HAP-1 (cell line): ENCODE results near the gene KLHL17.
"Not testable (repeated sequence)": the region's sequence is repeated elsewhere in the genome, so short reads cannot be mapped to it uniquely, and the experiment has no call there.

ENCODE experiments used
- DNase-seq, 2 experiments: peaks; one replicate each; pipeline ENCODE4 v3.0.0-alpha.2; 2016 to 2020; ENCODE audit warnings: low spot score in 2 of 2
- H3K27me3 ChIP-seq: fragments of 250-450 bp; sonication (Bioruptor Pico); 2 replicates; pipeline ENCODE4 v1.5.1; 2020; ENCODE audit warnings: low read depth, mild to moderate bottlenecking, moderate library complexity
- H3K36me3 ChIP-seq: fragments of 250-450 bp; sonication (Bioruptor Pico); replicated peaks from 2 replicates; pipeline ENCODE4 v1.5.1; 2020; ENCODE audit warnings: mild to moderate bottlenecking
- H3K4me1 ChIP-seq: fragments of 250-450 bp; sonication (Bioruptor Pico); 2 replicates; pipeline ENCODE4 v1.5.1; 2020; ENCODE audit warnings: mild to moderate bottlenecking
- H3K4me3 ChIP-seq: fragments of 250-450 bp; sonication (Bioruptor Pico); 2 replicates; pipeline ENCODE4 v1.5.1; 2020; ENCODE audit warnings: mild to moderate bottlenecking, moderate library complexity
- H3K9me3 ChIP-seq: fragments of 250-450 bp; sonication (Bioruptor Pico); 2 replicates; pipeline ENCODE4 v1.5.1; 2020; ENCODE audit warnings: mild to moderate bottlenecking, moderate library complexity
- in situ Hi-C: fragments of 300-500 bp; cut with MboI; formaldehyde crosslinking; loops from 3 replicates; pipeline ENCODE4 v1.14.3; 2020; ENCODE audit warnings: low sequenced_read_pairs, inconsistent platforms, mixed read lengths

KLHL17 gene

GRCh38 chr1:988061-988460, 27.7 kb downstream of the KLHL17 start:
- H3K4me1 ChIP-seq, in situ Hi-C loops, DNase-seq, H3K36me3 ChIP-seq, H3K4me3 ChIP-seq, H3K9me3 ChIP-seq: not testable (repeated sequence)
- peaks cover 18% of the 10 kb centered on the region for H3K27me3 ChIP-seq

- DNase-seq, H3K4me1 ChIP-seq, H3K4me3 ChIP-seq, H3K36me3 ChIP-seq, H3K9me3 ChIP-seq, H3K27me3 ChIP-seq: not testable (repeated sequence)
- in situ Hi-C loops = loop anchor here (5.0 kb wide), 1 partner anchor 76 kb away; no protein-coding TSS in a partner anchor
Observed at GRCh38 chr1:991275-991674, 30.9 kb downstream of the KLHL17 start.

DNA sequence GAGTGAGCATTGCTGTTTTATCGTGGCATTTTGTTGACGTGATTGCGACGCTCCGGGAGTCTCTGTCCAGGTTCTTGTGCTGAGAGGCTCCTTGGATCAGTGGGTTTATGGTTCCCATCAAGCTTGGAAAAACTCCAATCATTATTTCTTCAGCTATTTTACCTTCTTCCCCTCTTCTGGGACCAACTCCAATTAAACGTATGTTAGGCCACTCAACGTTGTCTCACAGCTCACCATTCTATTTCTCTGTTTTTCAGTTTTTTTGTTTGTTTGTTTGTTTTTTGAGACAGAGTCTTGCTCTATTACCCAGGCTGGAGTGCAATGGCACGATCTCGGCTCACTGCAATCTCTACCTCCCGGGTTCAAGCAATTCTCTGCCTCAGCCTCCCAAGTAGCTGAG, 31.5 kb downstream of the KLHL17 start:
- Histone ChIP-seq H3K36me3 (no peaks in the 10 kb centered on the region), H3K9me3 (no peaks in the 10 kb centered on the region; the same call in 1 of the 2 replicates), H3K4me3 (no peak overlapping the region), H3K4me1 (no peaks in the 10 kb centered on the region), H3K27me3 (peaks cover 10% of the 10 kb centered on the region; the same call in 1 of the 2 replicates)
- in situ Hi-C loops = loop anchor here (5.0 kb wide), 1 partner anchor 75 kb away; no protein-coding TSS in a partner anchor
- DNase-seq = no peak

GRCh38 chr1:992362-992761, 32.0 kb downstream of the KLHL17 start:
- no peaks in the 10 kb centered on the region for H3K4me1 ChIP-seq
- no peaks in the 10 kb centered on the region for H3K36me3 ChIP-seq
- in situ Hi-C loops = loop anchor here (5.0 kb wide), 1 partner anchor 75 kb away; no protein-coding TSS in a partner anchor
- H3K4me3 ChIP-seq = no peak overlapping the region
- no peaks in the 10 kb centered on the region; the same call in 1 of the 2 replicates for H3K9me3 ChIP-seq
- DNase-seq = no peak
- H3K27me3 ChIP-seq = peaks cover 10% of the 10 kb centered on the region; the same call in 1 of the 2 replicates

- no peak overlapping the region for H3K4me3 ChIP-seq
- no peaks in the 10 kb centered on the region for H3K9me3 ChIP-seq
- peaks cover 7% of the 10 kb centered on the region; the same call in 1 of the 2 replicates for H3K36me3 ChIP-seq
- in situ Hi-C loops = loop anchor here (5.0 kb wide), 1 partner anchor 74 kb away; no protein-coding TSS in a partner anchor
- H3K4me1 ChIP-seq = peaks cover 5% of the 10 kb centered on the region; the same call in 1 of the 2 replicates
- peaks cover 8% of the 10 kb centered on the region; the same call in 1 of the 2 replicates for H3K27me3 ChIP-seq
- no peak for DNase-seq
Observed at GRCh38 chr1:993379-993995, 33.1 kb downstream of the KLHL17 start.

DNA sequence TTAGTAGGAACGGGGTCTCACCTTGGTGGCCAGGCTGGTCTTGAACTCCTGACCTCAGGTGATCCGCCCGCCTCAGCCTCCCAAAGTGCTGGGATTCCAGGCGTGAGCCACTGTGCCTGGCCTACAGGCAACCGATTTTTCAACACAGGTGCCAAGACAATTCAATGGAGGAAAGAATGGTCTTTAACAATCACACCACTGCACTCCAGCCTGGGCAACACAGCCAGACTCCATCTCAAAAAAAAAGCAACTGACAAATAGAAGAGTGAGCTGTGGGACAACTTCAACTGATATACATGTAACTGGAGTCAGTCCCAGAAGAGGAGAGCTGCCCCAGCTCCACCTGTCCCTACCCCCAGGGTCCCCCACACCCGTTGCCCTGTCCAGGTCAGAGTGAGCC, 34.2 kb downstream of the KLHL17 start:
- H3K9me3 ChIP-seq, H3K27me3 ChIP-seq, H3K4me3 ChIP-seq, H3K4me1 ChIP-seq, DNase-seq: not testable (repeated sequence)
- in situ Hi-C loops = loop anchor here (5.0 kb wide), 1 partner anchor 73 kb away; no protein-coding TSS in a partner anchor
- peaks cover 11% of the 10 kb centered on the region; the same call in 1 of the 2 replicates for H3K36me3 ChIP-seq

DNA sequence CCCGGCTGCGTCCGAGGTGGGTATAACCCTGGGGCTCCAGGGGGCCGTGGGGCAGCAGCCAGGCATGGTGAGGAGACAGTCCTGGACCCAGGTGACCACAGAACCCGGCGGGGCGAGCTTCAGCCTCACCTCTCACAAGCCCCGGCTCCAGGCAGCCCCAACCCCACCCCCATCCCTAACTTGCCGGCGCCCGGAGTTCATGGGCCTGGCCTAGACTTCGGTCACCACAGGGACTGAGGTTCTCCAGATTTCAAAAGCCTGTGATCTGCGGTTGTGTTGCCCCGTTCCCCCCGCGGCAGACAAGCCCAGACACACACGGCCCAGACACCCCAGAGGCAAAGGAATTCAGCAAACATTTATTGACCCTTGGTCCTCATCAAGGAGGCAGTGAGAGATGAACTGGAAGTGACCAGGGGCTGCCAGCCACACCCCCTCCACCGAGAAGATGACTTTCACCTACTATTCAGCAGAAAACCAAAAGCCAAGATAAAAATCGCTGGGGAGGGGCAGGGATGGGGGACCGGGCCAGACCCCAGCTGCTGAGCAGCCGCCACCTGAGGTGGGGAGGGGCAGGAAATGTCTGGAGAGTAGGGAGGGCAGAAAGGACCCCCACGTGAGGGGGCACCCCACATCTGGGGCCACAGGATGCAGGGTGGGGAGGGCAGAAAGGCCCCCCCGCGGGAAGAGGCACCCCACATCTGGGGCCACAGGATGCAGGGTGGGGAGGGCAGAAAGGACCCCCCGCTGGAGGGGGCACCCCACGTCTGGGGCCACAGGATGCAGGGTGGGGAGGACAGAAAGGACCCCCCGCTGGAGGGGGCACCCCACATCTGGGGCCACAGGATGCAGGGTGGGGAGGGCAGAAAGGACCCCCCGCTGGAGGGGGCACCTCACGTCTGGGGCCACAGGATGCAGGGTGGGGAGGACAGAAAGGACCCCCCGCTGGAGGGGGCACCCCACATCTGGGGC, 35.6 kb downstream of the KLHL17 start:
- Histone ChIP-seq H3K4me1 (peaks cover 7% of the 10 kb centered on the region), H3K36me3 (peaks cover 13% of the 10 kb centered on the region; the same call in 1 of the 2 replicates), H3K9me3 (no peaks in the 10 kb centered on the region), H3K27me3 (no peaks in the 10 kb centered on the region), H3K4me3 (no peak overlapping the region)
- in situ Hi-C loops = no loop called here
- no peak for DNase-seq

GRCh38 chr1:996851-997712, 36.7 kb downstream of the KLHL17 start:
- in situ Hi-C loops = no loop called here
- Histone ChIP-seq H3K27me3 (no peaks in the 10 kb centered on the region), H3K36me3 (peaks cover 13% of the 10 kb centered on the region; the same call in 1 of the 2 replicates), H3K9me3 (no peaks in the 10 kb centered on the region), H3K4me1 (peaks cover 8% of the 10 kb centered on the region), H3K4me3 (no peak overlapping the region; the same call in 1 of the 2 replicates)
- DNase-seq = peak in 1 of 2 experiments; percentile 36

DNA sequence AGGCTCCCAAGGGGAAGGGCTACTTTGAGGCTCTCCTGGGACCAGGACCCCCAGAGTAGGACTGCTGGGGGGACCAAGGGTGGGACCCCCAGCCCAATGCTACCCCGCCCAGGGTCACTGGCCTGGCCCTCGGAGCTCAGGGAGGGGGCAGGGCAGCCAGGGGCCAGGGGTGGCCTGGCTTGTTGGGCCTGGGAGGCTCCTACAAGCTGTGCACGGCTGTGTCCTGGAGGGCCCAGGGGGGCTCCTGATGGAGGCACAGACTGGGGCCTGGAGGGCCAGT, 37.3 kb downstream of the KLHL17 start:
- peaks cover 8% of the 10 kb centered on the region for H3K4me1 ChIP-seq
- no peaks in the 10 kb centered on the region for H3K9me3 ChIP-seq
- in situ Hi-C loops = no loop called here
- H3K27me3 ChIP-seq = no peaks in the 10 kb centered on the region
- H3K4me3 ChIP-seq = peak overlapping the region; percentile 87
- H3K36me3 ChIP-seq = peaks cover 13% of the 10 kb centered on the region
- no peak for DNase-seq

DNA sequence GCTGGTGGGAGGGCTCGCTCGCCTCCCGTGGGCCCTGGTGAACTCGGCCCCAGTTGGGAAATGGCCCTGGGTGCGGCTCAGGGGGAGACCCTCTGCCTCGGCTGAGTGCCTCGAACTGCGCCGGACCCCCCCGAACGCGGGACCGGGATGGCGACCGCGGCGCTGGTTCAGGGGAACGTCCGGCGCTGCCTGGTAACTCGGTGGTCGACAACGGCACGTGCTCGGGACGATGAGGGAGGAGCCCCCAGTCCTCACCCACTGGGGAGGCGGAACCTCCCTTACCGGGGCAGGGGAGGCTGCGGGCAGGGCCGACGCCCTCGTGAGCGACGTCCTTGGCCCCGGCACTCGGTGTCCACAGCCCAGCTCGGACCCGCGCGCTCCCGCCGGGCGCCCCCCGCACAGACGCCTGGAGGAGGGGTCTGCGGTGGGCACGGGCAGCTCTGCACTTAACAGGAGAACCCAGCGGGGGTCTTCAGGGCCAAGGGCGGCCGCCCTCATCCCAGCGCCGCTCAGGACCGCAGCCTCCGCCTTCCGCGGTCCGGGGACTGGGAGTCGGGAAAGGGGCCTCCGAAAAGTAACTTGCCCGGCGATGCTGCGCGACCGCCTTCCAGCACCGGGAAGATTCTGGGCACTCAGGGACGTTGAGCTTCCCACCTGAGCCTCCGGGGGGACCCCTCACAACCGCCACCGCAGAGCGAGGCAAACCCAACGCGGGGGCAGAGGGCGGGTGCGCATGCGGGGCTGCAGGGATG, 37.8 kb downstream of the KLHL17 start:
- DNase-seq = peak; percentile 20 to 38
- H3K27me3 ChIP-seq = no peaks in the 10 kb centered on the region
- in situ Hi-C loops = no loop called here
- peaks cover 8% of the 10 kb centered on the region for H3K4me1 ChIP-seq
- H3K4me3 ChIP-seq = peak overlapping the region; percentile 87
- peaks cover 17% of the 10 kb centered on the region for H3K36me3 ChIP-seq
- no peaks in the 10 kb centered on the region for H3K9me3 ChIP-seq

GRCh38 chr1:998745-998994, 38.3 kb downstream of the KLHL17 start:
- peak; percentile 43 to 79 for DNase-seq
- Histone ChIP-seq H3K36me3 (peaks cover 17% of the 10 kb centered on the region), H3K27me3 (no peaks in the 10 kb centered on the region), H3K9me3 (no peaks in the 10 kb centered on the region), H3K4me1 (peaks cover 8% of the 10 kb centered on the region), H3K4me3 (peak overlapping the region; percentile 87)
- in situ Hi-C loops = no loop called here

- peak overlapping the region; percentile 87 for H3K4me3 ChIP-seq
- peaks cover 17% of the 10 kb centered on the region for H3K36me3 ChIP-seq
- H3K9me3 ChIP-seq = no peaks in the 10 kb centered on the region
- H3K27me3 ChIP-seq = no peaks in the 10 kb centered on the region
- H3K4me1 ChIP-seq = peaks cover 8% of the 10 kb centered on the region
- in situ Hi-C loops = no loop called here
- DNase-seq = peak in 1 of 2 experiments; percentile 58
Observed at GRCh38 chr1:998995-999724, 38.8 kb downstream of the KLHL17 start.
